Endothelial cell of umbilical vein (primary cell): ENCODE data around the gene POLR2B. TPM values are rescaled to one million over a fixed set of nuclear protein-coding genes. Genes with fewer than 3 reads are reported as not detected.

Experiments
- BruUV-seq: library from RNA; stranded (reverse); fragments of 400-500 nt; replicated peaks from 2 replicates; lab custom pipeline; 2021; lab: Mats Ljungman, UMichigan
- CTCF ChIA-PET: fragments of 300-600, 350-600 bp; sonication (Branson Sonifier 250); formaldehyde crosslinking; loops from one replicate; lab custom pipeline; 2021; ENCODE audit warnings: antibody characterized with exemption, inconsistent platforms; lab: Charles Lee
- POLR2A ChIA-PET: fragments of 300-600, 350-600 bp; sonication (Branson Sonifier 250); formaldehyde crosslinking; loops from one replicate; lab custom pipeline; 2021; ENCODE audit warnings: antibody characterized with exemption, inconsistent platforms; lab: Charles Lee
- DNase-seq: peaks from one replicate; pipeline ENCODE4 v3.0.0-alpha.2; 2011; ENCODE audit warnings: low read depth, low spot score
- FAIRE-seq: peaks from 2 replicates; lab custom pipeline; 2011; peaks lifted over from hg19 to GRCh38; lab: Jason Lieb, UNC
- H2AFZ ChIP-seq: 2 replicates; pipeline ENCODE4 v1.6.0; 2012; ENCODE audit warnings: low read depth, low read length, control low read depth, inconsistent platforms
- H3K27ac ChIP-seq: 2 replicates; pipeline ENCODE4 v1.5.1; 2011; ENCODE audit warnings: low read depth, mild to moderate bottlenecking, control low read depth, low read length, moderate library complexity; ENCODE audit not compliant: insufficient read depth
- H3K27me3 ChIP-seq, 2 experiments: 2 replicates each; pipeline versions ENCODE4 v1.6.0 to v1.6.1; 2011; ENCODE audit warnings: low read length in 2 of 2, mixed read lengths in 1 of 2; ENCODE audit not compliant: control insufficient read depth in 2 of 2, insufficient read depth in 2 of 2
- H3K36me3 ChIP-seq, 2 experiments: 2 replicates in 1 of 2; 3 replicates in 1 of 2; pipeline ENCODE4 v1.5.1; 2011; ENCODE audit warnings: low read length in 2 of 2, mild to moderate bottlenecking in 1 of 2, moderate library complexity in 1 of 2; ENCODE audit not compliant: control insufficient read depth in 2 of 2, insufficient read depth in 2 of 2; ENCODE audit errors: extremely low read depth in 1 of 2
- H3K4me1 ChIP-seq: 3 replicates; pipeline ENCODE4 v1.5.1; 2011; ENCODE audit warnings: mild to moderate bottlenecking, low read length; ENCODE audit not compliant: control insufficient read depth, insufficient read depth; ENCODE audit errors: extremely low read depth
- H3K4me2 ChIP-seq: 2 replicates; pipeline ENCODE4 v1.6.1; 2011; ENCODE audit warnings: low read length, control low read depth, mixed read lengths; ENCODE audit not compliant: insufficient read depth
- H3K4me3 ChIP-seq, 3 experiments: fragments of 200-600 bp in 1 of 3; sonication (generic), shearing (Covaris generic) in 1 of 3; replicated peaks in 1 of 3; 2 replicates each; pipeline ENCODE4 v1.5.1; 2011 to 2016; ENCODE audit warnings: control low read depth in 3 of 3, low read length in 3 of 3, mild to moderate bottlenecking in 2 of 3, inconsistent platforms in 1 of 3, low read depth in 1 of 3, moderate library complexity in 1 of 3; ENCODE audit not compliant: insufficient read depth in 1 of 3
- H3K79me2 ChIP-seq: 2 replicates; pipeline ENCODE4 v1.6.0; 2012; ENCODE audit warnings: low read length, inconsistent platforms; ENCODE audit not compliant: control insufficient read depth, insufficient read depth
- H3K9ac ChIP-seq: replicated peaks from 2 replicates; pipeline ENCODE3; 2011; ENCODE audit warnings: low read length, control low read depth; ENCODE audit not compliant: insufficient read depth; ENCODE audit errors: extremely low read depth
- H3K9me1 ChIP-seq: replicated peaks from 3 replicates; pipeline ENCODE4 v1.6.0; 2011; ENCODE audit warnings: mild to moderate bottlenecking, low read length; ENCODE audit not compliant: control insufficient read depth, insufficient read depth; ENCODE audit errors: extremely low read depth
- H3K9me3 ChIP-seq: replicated peaks from 2 replicates; pipeline ENCODE4 v1.5.1; 2012; ENCODE audit warnings: low read length, inconsistent platforms; ENCODE audit not compliant: control insufficient read depth, insufficient read depth
- H4K20me1 ChIP-seq: replicated peaks from 2 replicates; pipeline ENCODE3; 2011; ENCODE audit warnings: mild to moderate bottlenecking, low read length; ENCODE audit not compliant: control insufficient read depth, insufficient read depth; ENCODE audit errors: extremely low read depth
- CTCF ChIP-seq, 2 donors: IDR thresholded peaks; 1 replicate in 1 of 2; 2 replicates in 1 of 2; pipeline ENCODE4 v1.5.1; 2011; ENCODE audit warnings: low read length in 2 of 2, mild to moderate bottlenecking in 2 of 2, moderate library complexity in 2 of 2, control low read depth in 1 of 2, inconsistent platforms in 1 of 2, low read depth in 1 of 2; ENCODE audit not compliant: insufficient read depth in 1 of 2; ENCODE audit errors: extremely low read depth in 1 of 2
- EZH2 ChIP-seq: IDR thresholded peaks from 2 replicates; pipeline ENCODE4 v1.6.1; 2012; ENCODE audit warnings: borderline replicate concordance, low read depth, mild to moderate bottlenecking, moderate library complexity, low read length, inconsistent platforms; ENCODE audit not compliant: severe bottlenecking
- FOS ChIP-seq: IDR thresholded peaks from 2 replicates; pipeline ENCODE4 v1.6.1; 2011; ENCODE audit warnings: mild to moderate bottlenecking, low read length, moderate library complexity, borderline replicate concordance; ENCODE audit not compliant: insufficient read depth
- GATA2 ChIP-seq: IDR thresholded peaks from 2 replicates; pipeline ENCODE4 v1.7.0; 2011; ENCODE audit warnings: low read depth, mild to moderate bottlenecking, moderate library complexity, mixed read lengths, low read length; ENCODE audit not compliant: insufficient read length, insufficient read depth
- JUN ChIP-seq: IDR thresholded peaks from 2 replicates; pipeline ENCODE4 v1.6.1; 2011; ENCODE audit warnings: borderline replicate concordance, low read depth; ENCODE audit not compliant: insufficient read length, insufficient read depth
- MAX ChIP-seq: IDR thresholded peaks from 2 replicates; pipeline ENCODE4 v1.6.1; 2011; ENCODE audit not compliant: insufficient read depth, insufficient read length
- MYC ChIP-seq: IDR thresholded peaks from one replicate; pipeline ENCODE4 v1.6.1; 2011; ENCODE audit warnings: mild to moderate bottlenecking, low read depth, low read length
- POLR2A ChIP-seq: IDR thresholded peaks from 2 replicates; pipeline ENCODE4 v1.6.1; 2012; ENCODE audit warnings: low read depth, mild to moderate bottlenecking, control low read depth, low read length
- POLR2AphosphoS5 ChIP-seq: IDR thresholded peaks from 2 replicates; pipeline ENCODE4 v1.6.1; 2012; ENCODE audit warnings: low read depth, mild to moderate bottlenecking, control low read depth, low read length, moderate library complexity; ENCODE audit not compliant: insufficient read depth
- dilution Hi-C: fragments of 300-500 bp; cut with MboI; formaldehyde crosslinking; loops from one replicate; pipeline ENCODE4 v1.15.0; 2019; ENCODE audit warnings: low sequenced_read_pairs; ENCODE audit not compliant: extremely low pct_ligation_motif_present
- intact Hi-C: fragments of 100-400 bp; cut with micrococcal nuclease; formaldehyde crosslinking; loops from one replicate; pipeline ENCODE4 v1.10.0; 2022
- polyA plus RNA-seq, 4 experiments: library from polyadenylated mRNA; depleted of rRNA in 3 of 4; stranded (reverse) in 3 of 4; unstranded in 1 of 4; fragments of >200 nt; gene quantifications; 2 replicates each; pipeline versions ENCODE4 v1.2.1 to v1.2.3, GENCODE V29; 2011 to 2012; ENCODE audit warnings: missing spikeins in 1 of 4
- total RNA-seq: library from RNA; stranded (reverse); gene quantifications from 2 replicates; pipeline ENCODE4 v1.2.3, GENCODE V29; 2021

The POLR2B gene
- total and polyA plus RNA-seq, 2 donors (not counting 3 experiments of a cell fraction or from before 2014, with no cell fraction given), result 75.5 to 148 TPM

- Histone ChIP-seq H3K27me3 (no peaks in the 10 kb centered on the region), H3K4me3 (no peak overlapping the region), H3K27ac (no peak overlapping the region), H3K9ac (no peak overlapping the region), H3K4me1 (peaks cover 21% of the 10 kb centered on the region), H4K20me1 (no peaks in the 10 kb centered on the region), H3K9me3 (no peaks in the 10 kb centered on the region), H2AFZ (no peak overlapping the region), H3K9me1 (no peaks in the 10 kb centered on the region), H3K36me3 (peaks cover 8 to 32% of the 10 kb centered on the region in 2 experiments), H3K4me2 (no peak overlapping the region), H3K79me2 (peaks cover 9% of the 10 kb centered on the region)
- intact Hi-C loops (no loop called here), dilution Hi-C loops (no loop called here)
- DNase-seq (no peak), FAIRE-seq (no peak)
- ChIA-PET CTCF (interaction anchor here (0.7 to 4.5 kb wide), 3 partner anchors 71 to 126 kb away, joined by 3 to 67 read pairs (median 4); partner anchors contain the start of gene IGFBP7), POLR2A (no interaction called here)
- TF ChIP-seq GATA2, result no peak
- no peak for TF ChIP-seq JUN
- no peak for TF ChIP-seq MAX
- BruUV-seq, result no TSS peak
Observed at GRCh38 chr4:57039345-57039744, 60.6 kb downstream of the POLR2B start.

- Histone ChIP-seq H3K4me1 (peaks cover 22% of the 10 kb centered on the region), H2AFZ (no peak overlapping the region), H3K4me2 (no peak overlapping the region), H3K27ac (no peak overlapping the region), H3K36me3 (peaks cover 6 to 32% of the 10 kb centered on the region in 2 experiments), H3K9ac (no peak overlapping the region), H3K79me2 (peaks cover 19% of the 10 kb centered on the region), H4K20me1 (no peaks in the 10 kb centered on the region), H3K9me3 (no peaks in the 10 kb centered on the region), H3K27me3 (no peaks in the 10 kb centered on the region), H3K9me1 (no peaks in the 10 kb centered on the region), H3K4me3 (no peak overlapping the region)
- DNase-seq, result no peak
- dilution Hi-C loops (no loop called here), intact Hi-C loops (no loop called here)
- no TSS peak for BruUV-seq
- ChIA-PET CTCF (interaction anchor here (1.4 kb wide), 1 partner anchor 11 kb away, joined by 3 read pairs; no protein-coding TSS in a partner anchor), POLR2A (no interaction called here)
- no peak for FAIRE-seq
- TF ChIP-seq MYC, result no peak
- no peak for TF ChIP-seq GATA2
- TF ChIP-seq JUN, result no peak
- no peak for TF ChIP-seq POLR2A
- TF ChIP-seq FOS, result no peak
- no peak for TF ChIP-seq EZH2
- no peak for TF ChIP-seq CTCF (IDR thresholded peaks at IDR 0.05; ENCODE audit: extremely low read depth in 1 of 2, insufficient read depth in 1 of 2, low read depth in 1 of 2, low read length in 2 of 2)
- TF ChIP-seq POLR2AphosphoS5, result no peak
- TF ChIP-seq MAX, result no peak
Observed at GRCh38 chr4:57040510-57040909, 61.8 kb downstream of the POLR2B start.
